ENCODE data around the gene SLC36A1. TPM values are rescaled to one million over a fixed set of nuclear protein-coding genes. Genes with fewer than 3 reads are reported as not detected.

SLC36A1 gene
- total RNA-seq, 2 experiments from 2014 or later = 3.5 to 3.7 TPM

GRCh38 chr5:151483176-151483575, 35.8 kb downstream of the SLC36A1 start:
- ATAC-seq = no peak
- Mint-ChIP-seq H3K9me3 (no peaks in the 10 kb centered on the region), H3K27ac (no peak overlapping the region), H3K4me1 (ENCODE audit: low read depth) (no peaks in the 10 kb centered on the region), H3K4me3 (no peak overlapping the region), H3K36me3 (ENCODE audit: low read depth) (peaks cover 2% of the 10 kb centered on the region), H3K27me3 (no peaks in the 10 kb centered on the region)
- POLR2A ChIA-PET = no interaction called here
- intact Hi-C loops (cut with micrococcal nuclease) = no loop called here
- no peak for DNase-seq
- TF ChIP-seq CTCF (IDR thresholded peaks at IDR 0.05) = no peak
- CTCF ChIA-PET = interaction anchor here (0.8 kb wide), 1 partner anchor 169 kb away, joined by 3 read pairs; no protein-coding TSS in a partner anchor

- H3K36me3 Mint-ChIP-seq (ENCODE audit: low read depth) = peaks cover 2% of the 10 kb centered on the region
These were observed 36.2 kb downstream of the SLC36A1 start for GRCh38 chr5:151483647-151484046.

GRCh38 chr5:151487544-151487943, 40.1 kb downstream of the SLC36A1 start:
- no peaks in the 10 kb centered on the region for H3K27me3 Mint-ChIP-seq
- ChIA-PET CTCF (interaction anchor here (1.1 kb wide), 1 partner anchor 14 kb away, joined by 3 read pairs; no protein-coding TSS in a partner anchor), POLR2A (no interaction called here)
- TF ChIP-seq CTCF (IDR thresholded peaks at IDR 0.05) = no peak
- no peak overlapping the region for H3K4me3 Mint-ChIP-seq
- no peak overlapping the region for H3K27ac Mint-ChIP-seq
- peaks cover 2% of the 10 kb centered on the region for H3K36me3 Mint-ChIP-seq (ENCODE audit: low read depth)
- ATAC-seq = no peak
- intact Hi-C loops (cut with micrococcal nuclease) = no loop called here
- H3K9me3 Mint-ChIP-seq = no peaks in the 10 kb centered on the region
- H3K4me1 Mint-ChIP-seq (ENCODE audit: low read depth) = no peaks in the 10 kb centered on the region
- no peak for DNase-seq

More at GRCh38 chr5:151483647-151484046, 36.2 kb downstream of the SLC36A1 start:
- intact Hi-C loops (cut with micrococcal nuclease) = no loop called here
- CTCF ChIA-PET = interaction anchor here (0.8 kb wide), 1 partner anchor 169 kb away, joined by 3 read pairs; no protein-coding TSS in a partner anchor
- DNase-seq (no peak), ATAC-seq (no peak)
- Mint-ChIP-seq H3K4me1 (ENCODE audit: low read depth) (no peaks in the 10 kb centered on the region), H3K27ac (no peak overlapping the region), H3K27me3 (no peaks in the 10 kb centered on the region), H3K9me3 (no peaks in the 10 kb centered on the region), H3K4me3 (no peak overlapping the region)
- POLR2A ChIA-PET = no interaction called here
- TF ChIP-seq CTCF (IDR thresholded peaks at IDR 0.05) = no peak

- TF ChIP-seq CTCF (IDR thresholded peaks at IDR 0.05) = no peak
- Mint-ChIP-seq H3K4me1 (ENCODE audit: low read depth) (no peaks in the 10 kb centered on the region), H3K4me3 (no peak overlapping the region), H3K36me3 (ENCODE audit: low read depth) (no peaks in the 10 kb centered on the region), H3K9me3 (no peaks in the 10 kb centered on the region), H3K27me3 (no peaks in the 10 kb centered on the region), H3K27ac (no peak overlapping the region)
- intact Hi-C loops (cut with micrococcal nuclease) = no loop called here
- no peak for ATAC-seq
- ChIA-PET CTCF (interaction anchor here (1.5 to 2.1 kb wide), 2 partner anchors 43 to 162 kb away, joined by 3 to 5 read pairs; partner anchors contain the start of gene SLC36A1), POLR2A (no interaction called here)
- DNase-seq = no peak
These were observed 43.2 kb downstream of the SLC36A1 start for GRCh38 chr5:151490627-151491026.

- no peak for ATAC-seq
- Mint-ChIP-seq H3K9me3 (no peaks in the 10 kb centered on the region), H3K4me3 (no peak overlapping the region), H3K27ac (no peak overlapping the region), H3K4me1 (ENCODE audit: low read depth) (no peaks in the 10 kb centered on the region), H3K36me3 (ENCODE audit: low read depth) (no peaks in the 10 kb centered on the region), H3K27me3 (no peaks in the 10 kb centered on the region)
- CTCF ChIA-PET = interaction anchor here (1.0 to 2.1 kb wide), 2 partner anchors 9 to 161 kb away, joined by 3 to 5 read pairs; no protein-coding TSS in a partner anchor
- intact Hi-C loops (cut with micrococcal nuclease) = no loop called here
- POLR2A ChIA-PET = no interaction called here
- DNase-seq = no peak
- no peak for TF ChIP-seq CTCF (IDR thresholded peaks at IDR 0.05)
These were observed 43.7 kb downstream of the SLC36A1 start for GRCh38 chr5:151491062-151491461.
